Erythroblast (primary cell): ENCODE data around the gene ZBTB7C.

Experiments used
- GATA1 ChIP-seq: IDR thresholded peaks from 2 replicates; pipeline ENCODE4 v1.6.1; 2011; ENCODE audit warnings: low read depth, mild to moderate bottlenecking, control low read depth, low read length, moderate library complexity
- POLR2A ChIP-seq: IDR thresholded peaks from 2 replicates; pipeline ENCODE4 v1.6.1; 2011; ENCODE audit warnings: mild to moderate bottlenecking, low read length

- TF ChIP-seq POLR2A (no peak), GATA1 (no peak)
Measured at GRCh38 chr18:48320639-48320945, 88.6 kb downstream of the ZBTB7C start.
